Neural progenitor cell (in vitro differentiated cells): ENCODE measurements around the gene RET.

Experiments used
- EZH2 ChIP-seq: fragments of 200-600 bp; sonication (generic); IDR thresholded peaks from 2 replicates; pipeline ENCODE4 v1.6.1; 2017; ENCODE audit warnings: antibody characterized with exemption, mild to moderate bottlenecking, moderate library complexity
- EZH2phosphoT487 ChIP-seq: fragments of 200-600 bp; sonication (generic); IDR thresholded peaks from 2 replicates; pipeline ENCODE4 v1.6.1; 2017; ENCODE audit warnings: antibody characterized with exemption
- TF ChIP-seq, protein P1 (sequence below): fragments of 200-600 bp; sonication (generic); IDR thresholded peaks from 2 replicates; pipeline ENCODE4 v1.5.1; 2017; ENCODE audit warnings: antibody characterized with exemption, mild to moderate bottlenecking

DNA sequence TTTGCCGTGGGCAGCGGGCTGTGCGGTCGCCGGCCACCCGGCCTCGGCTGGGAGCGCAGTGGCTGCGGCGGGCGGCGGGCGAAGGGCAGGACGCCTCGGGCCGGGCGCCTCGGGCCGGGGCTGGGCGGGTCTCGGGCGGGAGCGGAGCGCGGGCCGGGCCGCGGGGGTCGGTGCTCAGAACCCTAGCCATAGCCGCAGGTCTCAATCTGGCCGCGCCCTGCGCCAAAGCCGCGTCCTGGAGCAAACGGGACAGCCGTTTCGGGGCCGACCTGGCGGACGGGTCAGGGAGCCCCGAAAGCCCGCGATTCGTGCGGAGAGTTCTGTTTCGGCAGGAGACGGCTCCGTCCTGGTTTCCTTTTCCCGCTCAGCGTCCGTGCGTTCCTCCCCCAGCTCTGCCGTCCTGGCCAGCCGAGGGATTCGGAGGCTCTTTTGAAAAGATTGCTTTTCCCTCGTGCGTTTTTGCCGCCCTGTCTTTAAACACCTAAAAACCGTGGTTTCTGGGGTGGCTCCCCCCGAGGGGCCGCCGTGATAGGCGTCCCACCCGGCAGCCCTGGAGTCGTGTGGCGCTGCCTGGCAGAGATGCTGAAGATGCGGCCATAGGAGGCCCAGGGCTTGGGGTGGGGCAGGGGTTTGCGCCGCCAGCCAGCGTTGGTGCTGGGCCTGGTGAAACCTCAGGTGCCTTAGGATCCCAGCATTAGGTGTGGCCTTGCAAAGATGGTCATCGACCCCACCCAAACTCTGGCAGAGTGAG is 727 bp downstream of the RET start:
- TF ChIP-seq, protein P1, sequence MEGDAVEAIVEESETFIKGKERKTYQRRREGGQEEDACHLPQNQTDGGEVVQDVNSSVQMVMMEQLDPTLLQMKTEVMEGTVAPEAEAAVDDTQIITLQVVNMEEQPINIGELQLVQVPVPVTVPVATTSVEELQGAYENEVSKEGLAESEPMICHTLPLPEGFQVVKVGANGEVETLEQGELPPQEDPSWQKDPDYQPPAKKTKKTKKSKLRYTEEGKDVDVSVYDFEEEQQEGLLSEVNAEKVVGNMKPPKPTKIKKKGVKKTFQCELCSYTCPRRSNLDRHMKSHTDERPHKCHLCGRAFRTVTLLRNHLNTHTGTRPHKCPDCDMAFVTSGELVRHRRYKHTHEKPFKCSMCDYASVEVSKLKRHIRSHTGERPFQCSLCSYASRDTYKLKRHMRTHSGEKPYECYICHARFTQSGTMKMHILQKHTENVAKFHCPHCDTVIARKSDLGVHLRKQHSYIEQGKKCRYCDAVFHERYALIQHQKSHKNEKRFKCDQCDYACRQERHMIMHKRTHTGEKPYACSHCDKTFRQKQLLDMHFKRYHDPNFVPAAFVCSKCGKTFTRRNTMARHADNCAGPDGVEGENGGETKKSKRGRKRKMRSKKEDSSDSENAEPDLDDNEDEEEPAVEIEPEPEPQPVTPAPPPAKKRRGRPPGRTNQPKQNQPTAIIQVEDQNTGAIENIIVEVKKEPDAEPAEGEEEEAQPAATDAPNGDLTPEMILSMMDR, result no peak
- TF ChIP-seq EZH2 (peak; percentile 74), EZH2phosphoT487 (peak; percentile 93)
